SH-SY5Y (cell line): Measurements from ENCODE around the gene HTT.

Experiments
- GATA2 ChIP-seq: IDR thresholded peaks from 2 replicates; pipeline ENCODE4 v1.6.1; 2011; ENCODE audit warnings: mild to moderate bottlenecking, low read depth, low read length
- GATA3 ChIP-seq: IDR thresholded peaks from 2 replicates; pipeline ENCODE4 v1.6.1; 2011; ENCODE audit warnings: low read depth, mild to moderate bottlenecking, low read length, moderate library complexity

DNA sequence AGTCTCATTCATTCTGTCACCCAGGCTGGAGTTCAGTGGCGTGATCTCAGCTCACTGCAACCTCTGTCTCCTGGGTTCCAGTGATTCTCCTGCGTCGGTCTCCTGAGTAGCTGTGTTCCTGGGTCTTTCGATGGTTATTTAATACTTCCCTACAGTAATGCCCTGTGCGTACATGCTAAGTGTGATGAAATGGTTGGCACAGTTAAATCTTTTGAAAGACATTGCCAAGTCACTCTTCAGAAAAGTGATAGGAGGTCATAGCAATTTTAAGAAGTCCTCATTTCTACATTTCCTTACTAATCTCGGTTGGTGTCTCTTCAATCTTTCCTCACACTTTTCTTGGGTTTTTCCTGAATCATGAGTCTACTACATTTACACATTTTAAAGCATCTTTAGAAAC is 14.5 kb upstream of the HTT start:
- TF ChIP-seq GATA3 (no peak), GATA2 (no peak)
